ENCODE results near the gene PUS7L.
"Not testable (repeated sequence)": the region's sequence is repeated elsewhere in the genome, so short reads cannot be mapped to it uniquely, and the experiment has no call there.

The PUS7L gene

GRCh38 chr12:43723134-43723533 lies 35.5 kb downstream of the PUS7L start:
- no peak overlapping the region for H3K27ac ChIP-seq (ENCODE audit: low read length, poor library complexity, severe bottlenecking)
- H3K9me3 ChIP-seq (ENCODE audit: control insufficient read depth, low read length), result no peaks in the 10 kb centered on the region

GRCh38 chr12:43722621-43723020 lies 36.0 kb downstream of the PUS7L start:
- H2AK5ac ChIP-seq (ENCODE audit: low read length, severe bottlenecking), result no peak overlapping the region
- H3K4me2 ChIP-seq (ENCODE audit: low read length, poor library complexity, severe bottlenecking), result no peak overlapping the region
- no peak overlapping the region for H3K27ac ChIP-seq (ENCODE audit: low read length, poor library complexity, severe bottlenecking)
- H3K18ac ChIP-seq (ENCODE audit: low read depth in 1 of 2, low read length in 2 of 2), result no peak overlapping the region
- no peak overlapping the region for H2BK15ac ChIP-seq (ENCODE audit: low read depth, poor library complexity, severe bottlenecking)
- no peak overlapping the region for H3K4ac ChIP-seq (ENCODE audit: low read depth in 1 of 2, low read length in 2 of 2)
- no peak overlapping the region for H2AFZ ChIP-seq (ENCODE audit: low read depth, low read length)
- no peaks in the 10 kb centered on the region for H3K79me1 ChIP-seq (replicated peaks; ENCODE audit: low read length, poor library complexity, severe bottlenecking)
- no peak overlapping the region for H3K4me3 ChIP-seq (ENCODE audit: insufficient read depth in 1 of 2, low read depth in 1 of 2, low read length in 2 of 2)
- H4K91ac ChIP-seq (ENCODE audit: low read length), result no peak overlapping the region
- no peak overlapping the region for H3K9ac ChIP-seq (ENCODE audit: low read length)
- H3K4me1 ChIP-seq (ENCODE audit: control insufficient read depth, insufficient read depth, low read depth, low read length), result no peaks in the 10 kb centered on the region
- H2BK120ac ChIP-seq (ENCODE audit: low read depth, low read length), result no peak overlapping the region
- H3K14ac ChIP-seq (ENCODE audit: low read length in 2 of 2), result no peak overlapping the region
- H3K27me3 ChIP-seq (ENCODE audit: control insufficient read depth in 1 of 2, insufficient read depth in 1 of 2, low read length in 2 of 2), result no peaks in the 10 kb centered on the region
- no peak overlapping the region for H2BK5ac ChIP-seq (ENCODE audit: low read depth, low read length, poor library complexity, severe bottlenecking)
- no peaks in the 10 kb centered on the region for H3K9me3 ChIP-seq (ENCODE audit: control insufficient read depth, low read length)
- no peak for DNase-seq
- H4K8ac ChIP-seq (ENCODE audit: low read length), result no peak overlapping the region
- no peak overlapping the region for H2BK12ac ChIP-seq (ENCODE audit: low read length in 2 of 2)
- H3K23ac ChIP-seq (ENCODE audit: low read length in 2 of 2), result no peak overlapping the region
- peaks cover 0 to 5% of the 10 kb centered on the region in 2 experiments for H3K36me3 ChIP-seq (ENCODE audit: control insufficient read depth in 1 of 2, insufficient read depth in 2 of 2, low read depth in 1 of 2, low read length in 2 of 2)

More at GRCh38 chr12:43723134-43723533, 35.5 kb downstream of the PUS7L start:
- Histone ChIP-seq H3K9ac (ENCODE audit: low read length) (no peak overlapping the region), H3K36me3 (ENCODE audit: control insufficient read depth in 1 of 2, insufficient read depth in 2 of 2, low read depth in 1 of 2, low read length in 2 of 2) (peaks cover 0 to 5% of the 10 kb centered on the region in 2 experiments), H2BK120ac (ENCODE audit: low read depth, low read length) (no peak overlapping the region), H3K27me3 (ENCODE audit: control insufficient read depth in 1 of 2, insufficient read depth in 1 of 2, low read length in 2 of 2) (no peaks in the 10 kb centered on the region), H3K4ac (ENCODE audit: low read depth in 1 of 2, low read length in 2 of 2) (no peak overlapping the region), H3K14ac (ENCODE audit: low read length in 2 of 2) (no peak overlapping the region), H2BK12ac (ENCODE audit: low read length in 2 of 2) (no peak overlapping the region), H3K23ac (ENCODE audit: low read length in 2 of 2) (no peak overlapping the region), H3K4me3 (ENCODE audit: insufficient read depth in 1 of 2, low read depth in 1 of 2, low read length in 2 of 2) (no peak overlapping the region), H2AK5ac (ENCODE audit: low read length, severe bottlenecking) (no peak overlapping the region), H4K8ac (ENCODE audit: low read length) (no peak overlapping the region), H3K4me1 (ENCODE audit: control insufficient read depth, insufficient read depth, low read depth, low read length) (no peaks in the 10 kb centered on the region), H2AFZ (ENCODE audit: low read depth, low read length) (no peak overlapping the region), H3K79me1 (replicated peaks; ENCODE audit: low read length, poor library complexity, severe bottlenecking) (no peaks in the 10 kb centered on the region), H3K18ac (ENCODE audit: low read depth in 1 of 2, low read length in 2 of 2) (no peak overlapping the region), H2BK15ac (ENCODE audit: low read depth, poor library complexity, severe bottlenecking) (no peak overlapping the region), H3K4me2 (ENCODE audit: low read length, poor library complexity, severe bottlenecking) (no peak overlapping the region), H4K91ac (ENCODE audit: low read length) (no peak overlapping the region), H2BK5ac (ENCODE audit: low read depth, low read length, poor library complexity, severe bottlenecking) (no peak overlapping the region)
- DNase-seq, result no peak

- Histone ChIP-seq H4K91ac (ENCODE audit: low read length) (no peak overlapping the region), H3K4ac (ENCODE audit: low read depth in 1 of 2, low read length in 2 of 2) (no peak overlapping the region), H2AFZ (ENCODE audit: low read depth, low read length) (no peak overlapping the region), H2BK5ac (ENCODE audit: low read depth, low read length, poor library complexity, severe bottlenecking) (no peak overlapping the region), H3K9me3 (ENCODE audit: control insufficient read depth, low read length) (peaks cover under 1% of the 10 kb centered on the region), H3K9ac (ENCODE audit: low read length) (no peak overlapping the region), H2AK5ac (ENCODE audit: low read length, severe bottlenecking) (no peak overlapping the region), H3K79me1 (replicated peaks; ENCODE audit: low read length, poor library complexity, severe bottlenecking) (no peaks in the 10 kb centered on the region), H3K14ac (ENCODE audit: low read length in 2 of 2) (no peak overlapping the region), H2BK120ac (ENCODE audit: low read depth, low read length) (no peak overlapping the region), H3K36me3 (ENCODE audit: control insufficient read depth in 1 of 2, insufficient read depth in 2 of 2, low read depth in 1 of 2, low read length in 2 of 2) (no peaks in the 10 kb centered on the region), H2BK15ac (ENCODE audit: low read depth, poor library complexity, severe bottlenecking) (no peak overlapping the region), H3K27me3 (ENCODE audit: control insufficient read depth in 1 of 2, insufficient read depth in 1 of 2, low read length in 2 of 2) (no peaks in the 10 kb centered on the region), H3K4me1 (ENCODE audit: control insufficient read depth, insufficient read depth, low read depth, low read length) (no peaks in the 10 kb centered on the region), H3K23ac (ENCODE audit: low read length in 2 of 2) (no peak overlapping the region), H4K8ac (ENCODE audit: low read length) (no peak overlapping the region), H2BK12ac (ENCODE audit: low read length in 2 of 2) (no peak overlapping the region), H3K4me2 (ENCODE audit: low read length, poor library complexity, severe bottlenecking) (no peak overlapping the region), H3K18ac (ENCODE audit: low read depth in 1 of 2, low read length in 2 of 2) (no peak overlapping the region), H3K27ac (ENCODE audit: low read length, poor library complexity, severe bottlenecking) (no peak overlapping the region), H3K4me3 (ENCODE audit: insufficient read depth in 1 of 2, low read depth in 1 of 2, low read length in 2 of 2) (no peak overlapping the region)
- no CpG with 5 or more reads among the region's 2 CpGs for WGBS
- peak; percentile 30 for DNase-seq
These were observed 47.2 kb downstream of the PUS7L start for GRCh38 chr12:43711348-43711747.

GRCh38 chr12:43703772-43704171 lies 54.8 kb downstream of the PUS7L start:
- H3K23ac ChIP-seq (ENCODE audit: low read length in 2 of 2); H2AFZ ChIP-seq (ENCODE audit: low read depth, low read length); H2BK120ac ChIP-seq (ENCODE audit: low read depth, low read length); H3K36me3 ChIP-seq (ENCODE audit: control insufficient read depth in 1 of 2, insufficient read depth in 2 of 2, low read depth in 1 of 2, low read length in 2 of 2); H3K4ac ChIP-seq (ENCODE audit: low read depth in 1 of 2, low read length in 2 of 2); H2BK5ac ChIP-seq (ENCODE audit: low read depth, low read length, poor library complexity, severe bottlenecking); H3K4me1 ChIP-seq (ENCODE audit: control insufficient read depth, insufficient read depth, low read depth, low read length); H3K9ac ChIP-seq (ENCODE audit: low read length); H2AK5ac ChIP-seq (ENCODE audit: low read length, severe bottlenecking); H3K4me2 ChIP-seq (ENCODE audit: low read length, poor library complexity, severe bottlenecking); H4K91ac ChIP-seq (ENCODE audit: low read length); H3K14ac ChIP-seq (ENCODE audit: low read length in 2 of 2); H3K18ac ChIP-seq (ENCODE audit: low read depth in 1 of 2, low read length in 2 of 2); H2BK12ac ChIP-seq (ENCODE audit: low read length in 2 of 2); H2BK15ac ChIP-seq (ENCODE audit: low read depth, poor library complexity, severe bottlenecking); H4K8ac ChIP-seq (ENCODE audit: low read length); H3K4me3 ChIP-seq (ENCODE audit: insufficient read depth in 1 of 2, low read depth in 1 of 2, low read length in 2 of 2); DNase-seq; H3K79me1 ChIP-seq (replicated peaks; ENCODE audit: low read length, poor library complexity, severe bottlenecking); H3K27me3 ChIP-seq (ENCODE audit: control insufficient read depth in 1 of 2, insufficient read depth in 1 of 2, low read length in 2 of 2); H3K27ac ChIP-seq (ENCODE audit: low read length, poor library complexity, severe bottlenecking); H3K9me3 ChIP-seq (ENCODE audit: control insufficient read depth, low read length): not testable (repeated sequence)
- 47% methylated on average over 2 of the region's 2 CpGs for WGBS

Data from mesenchymal stem cell (in vitro differentiated cells and primary cell).